A549 treated with GW870086 at 1 μM for 4 hours (cell line): ENCODE measurements around the gene FNDC7. TPM values are rescaled to one million over a fixed set of nuclear protein-coding genes. Genes with fewer than 3 reads are reported as not detected.

Source experiments
- total RNA-seq: library from RNA; stranded (reverse); fragments of 200-300 nt; extraction: Qiagen RNA extraction; gene quantifications from 5 replicates; pipeline ENCODE4 v1.2.3, GENCODE V29; 2022; ENCODE audit warnings: low read depth

Gene FNDC7
- total RNA-seq = not detected in 5 replicates

GRCh38 chr1:108712606-108713150 lies at the start of gene FNDC7:
FNDC7 (plus strand) TSS chr1:108712908; CDS start chr1:108712934, 26 bp downstream.

GRCh38 chr1:108691942-108692723 lies 20.6 kb upstream of the FNDC7 start, which contains the start of gene PRPF38B:
PRPF38B (plus strand) TSS chr1:108692310; CDS start chr1:108692592, 282 bp downstream.

GRCh38 chr1:108746382-108747170 lies 33.9 kb downstream of the FNDC7 start, which contains the start of gene STXBP3:
STXBP3 (plus strand) TSS chr1:108746674; CDS start chr1:108746738, 64 bp downstream.

Other genes starting within 250 kb of the FNDC7 start
- gene EEIG2, start 152.8 kb upstream of the FNDC7 start, total RNA-seq = 3.3 to 6.2 TPM (median 5.5 TPM) in 5 replicates
- gene HENMT1, start 51.8 kb upstream of the FNDC7 start, total RNA-seq = 4.1 to 4.8 TPM (median 4.3 TPM) in 5 replicates
- gene PRPF38B, start 20.6 kb upstream of the FNDC7 start, total RNA-seq = 17.6 to 22.0 TPM (median 21.1 TPM) in 5 replicates
- 16.1 to 27.7 TPM (median 19.3 TPM) in 5 replicates for gene STXBP3, start 33.8 kb downstream of the FNDC7 start, total RNA-seq
- gene AKNAD1, start 144.2 kb downstream of the FNDC7 start, total RNA-seq = 1.1 to 1.5 TPM (median 1.3 TPM) in 5 replicates
- 19.3 to 24.5 TPM (median 21.6 TPM) in 5 replicates for gene GPSM2, start 164.1 kb downstream of the FNDC7 start, total RNA-seq